ENCODE results near the gene DSG2.
"Not testable (repeated sequence)": the region's sequence is repeated elsewhere in the genome, so short reads cannot be mapped to it uniquely, and the experiment has no call there.

The DSG2 gene

DNA sequence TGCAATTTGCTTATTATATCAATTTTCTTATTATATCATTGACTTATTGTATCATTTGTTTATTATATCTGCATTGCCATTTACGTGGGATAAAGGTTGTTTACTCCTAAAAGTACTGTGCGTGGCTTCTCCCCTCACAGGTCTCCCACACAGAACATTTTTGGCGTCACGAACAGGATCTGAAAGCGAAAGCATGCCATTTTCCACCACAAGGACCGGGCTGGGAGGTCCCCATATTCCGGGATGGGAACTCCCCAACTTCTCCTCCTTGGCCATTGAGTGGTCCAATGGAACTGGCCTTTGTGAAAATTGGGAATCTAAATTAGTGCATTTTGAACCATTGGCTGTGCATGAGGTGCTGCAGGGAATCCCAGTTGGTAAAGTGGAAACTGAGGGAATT is 4.8 kb upstream of the DSG2 start:
- H2AFZ ChIP-seq (ENCODE audit: low read length) = no peak overlapping the region
- H3K36me3 ChIP-seq (ENCODE audit: insufficient read depth, low read length) = no peaks in the 10 kb centered on the region
- no peaks in the 10 kb centered on the region for H3K9me3 ChIP-seq (ENCODE audit: low read length)
- no peak for TF ChIP-seq EZH2 (IDR thresholded peaks at IDR 0.05; ENCODE audit: borderline replicate concordance, low read length)
- TF ChIP-seq, protein P1, sequence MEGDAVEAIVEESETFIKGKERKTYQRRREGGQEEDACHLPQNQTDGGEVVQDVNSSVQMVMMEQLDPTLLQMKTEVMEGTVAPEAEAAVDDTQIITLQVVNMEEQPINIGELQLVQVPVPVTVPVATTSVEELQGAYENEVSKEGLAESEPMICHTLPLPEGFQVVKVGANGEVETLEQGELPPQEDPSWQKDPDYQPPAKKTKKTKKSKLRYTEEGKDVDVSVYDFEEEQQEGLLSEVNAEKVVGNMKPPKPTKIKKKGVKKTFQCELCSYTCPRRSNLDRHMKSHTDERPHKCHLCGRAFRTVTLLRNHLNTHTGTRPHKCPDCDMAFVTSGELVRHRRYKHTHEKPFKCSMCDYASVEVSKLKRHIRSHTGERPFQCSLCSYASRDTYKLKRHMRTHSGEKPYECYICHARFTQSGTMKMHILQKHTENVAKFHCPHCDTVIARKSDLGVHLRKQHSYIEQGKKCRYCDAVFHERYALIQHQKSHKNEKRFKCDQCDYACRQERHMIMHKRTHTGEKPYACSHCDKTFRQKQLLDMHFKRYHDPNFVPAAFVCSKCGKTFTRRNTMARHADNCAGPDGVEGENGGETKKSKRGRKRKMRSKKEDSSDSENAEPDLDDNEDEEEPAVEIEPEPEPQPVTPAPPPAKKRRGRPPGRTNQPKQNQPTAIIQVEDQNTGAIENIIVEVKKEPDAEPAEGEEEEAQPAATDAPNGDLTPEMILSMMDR (IDR thresholded peaks at IDR 0.05; ENCODE audit: low read length) = no peak
- H3K4me3 ChIP-seq (ENCODE audit: low read depth, low read length, poor library complexity, severe bottlenecking) = no peak overlapping the region
- H3K4me2 ChIP-seq (ENCODE audit: low read length) = no peak overlapping the region
- H3K27ac ChIP-seq (ENCODE audit: low read depth, low read length, poor library complexity, severe bottlenecking) = no peak overlapping the region
- no peaks in the 10 kb centered on the region for H3F3A ChIP-seq (ENCODE audit: insufficient read depth, low read length)
- no peaks in the 10 kb centered on the region for H3K9me2 ChIP-seq (ENCODE audit: low read depth, low read length)
- H4K20me1 ChIP-seq (ENCODE audit: insufficient read depth, low read length) = no peaks in the 10 kb centered on the region
- H3K27me3 ChIP-seq (ENCODE audit: insufficient read depth, low read length) = no peaks in the 10 kb centered on the region
- H3K4me1 ChIP-seq (ENCODE audit: insufficient read depth, low read length, severe bottlenecking) = no peaks in the 10 kb centered on the region
- H3K9ac ChIP-seq (ENCODE audit: low read length) = no peak overlapping the region
- H3K79me2 ChIP-seq (ENCODE audit: insufficient read depth, low read length) = no peaks in the 10 kb centered on the region

DNA sequence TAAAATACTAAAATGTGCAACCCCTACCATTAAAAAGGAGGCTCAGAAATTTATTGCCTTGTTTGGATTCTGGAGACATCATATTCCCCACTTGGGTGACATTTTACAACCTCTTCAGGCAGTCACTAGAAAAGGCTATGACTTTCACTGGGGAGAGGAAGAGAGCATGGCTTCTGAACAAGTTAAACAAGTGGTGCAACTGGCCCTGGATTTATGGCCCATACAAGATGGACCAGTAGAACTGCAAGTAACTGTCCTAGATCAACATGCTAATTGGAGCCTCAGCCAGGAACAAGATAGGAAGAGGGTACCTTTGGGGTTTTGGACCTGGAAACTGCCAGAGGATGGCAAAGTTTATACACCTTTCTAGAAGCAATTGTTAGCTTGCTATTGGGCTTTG is 4.0 kb upstream of the DSG2 start:
- Histone ChIP-seq H3K4me3 (ENCODE audit: low read depth, low read length, poor library complexity, severe bottlenecking) (no peak overlapping the region), H3K4me1 (ENCODE audit: insufficient read depth, low read length, severe bottlenecking) (no peaks in the 10 kb centered on the region), H3K9ac (ENCODE audit: low read length) (no peak overlapping the region), H3K79me2 (ENCODE audit: insufficient read depth, low read length) (no peaks in the 10 kb centered on the region), H3K27ac (ENCODE audit: low read depth, low read length, poor library complexity, severe bottlenecking) (no peak overlapping the region), H4K20me1 (ENCODE audit: insufficient read depth, low read length) (no peaks in the 10 kb centered on the region), H3K9me3 (ENCODE audit: low read length) (no peaks in the 10 kb centered on the region), H3F3A (ENCODE audit: insufficient read depth, low read length) (no peaks in the 10 kb centered on the region), H3K36me3 (ENCODE audit: insufficient read depth, low read length) (no peaks in the 10 kb centered on the region), H3K4me2 (ENCODE audit: low read length) (no peak overlapping the region), H2AFZ (ENCODE audit: low read length) (no peak overlapping the region), H3K27me3 (ENCODE audit: insufficient read depth, low read length) (no peaks in the 10 kb centered on the region), H3K9me2 (ENCODE audit: low read depth, low read length) (no peaks in the 10 kb centered on the region)
- TF ChIP-seq, protein P1 (IDR thresholded peaks at IDR 0.05; ENCODE audit: low read length) = no peak
- no peak for TF ChIP-seq EZH2 (IDR thresholded peaks at IDR 0.05; ENCODE audit: borderline replicate concordance, low read length)

DNA sequence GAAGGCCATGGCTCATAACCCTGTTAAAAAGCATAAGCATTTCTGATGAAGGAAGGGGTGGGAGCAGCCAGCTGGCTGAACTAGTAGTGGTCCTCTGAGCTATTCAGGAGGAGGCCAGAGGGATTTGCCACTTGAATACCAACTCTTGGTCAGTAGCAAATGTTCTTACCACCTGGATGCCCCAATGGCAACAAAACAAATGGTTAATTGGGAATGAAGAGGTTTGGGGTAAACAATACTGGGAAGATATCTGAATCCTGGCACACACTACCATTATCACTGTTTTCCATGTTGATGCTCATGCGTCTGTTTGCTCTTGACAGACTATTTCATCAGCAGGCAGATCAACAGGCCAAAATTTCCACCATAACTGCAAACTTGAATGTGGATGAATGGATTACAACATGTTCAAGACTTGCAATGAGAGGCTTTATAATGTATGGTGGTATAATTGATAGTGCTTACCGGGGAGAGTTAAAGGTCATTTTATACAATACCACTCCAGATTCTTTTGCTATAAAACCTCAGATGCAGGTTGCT is 3.2 kb upstream of the DSG2 start:
- not testable (repeated sequence) for H3K36me3 ChIP-seq (ENCODE audit: insufficient read depth, low read length); H2AFZ ChIP-seq (ENCODE audit: low read length); H4K20me1 ChIP-seq (ENCODE audit: insufficient read depth, low read length); H3K9me3 ChIP-seq (ENCODE audit: low read length); H3K4me2 ChIP-seq (ENCODE audit: low read length); H3K27ac ChIP-seq (ENCODE audit: low read depth, low read length, poor library complexity, severe bottlenecking); H3K9ac ChIP-seq (ENCODE audit: low read length); H3K27me3 ChIP-seq (ENCODE audit: insufficient read depth, low read length); H3F3A ChIP-seq (ENCODE audit: insufficient read depth, low read length); H3K9me2 ChIP-seq (ENCODE audit: low read depth, low read length); H3K4me1 ChIP-seq (ENCODE audit: insufficient read depth, low read length, severe bottlenecking); H3K79me2 ChIP-seq (ENCODE audit: insufficient read depth, low read length); H3K4me3 ChIP-seq (ENCODE audit: low read depth, low read length, poor library complexity, severe bottlenecking)

DNA sequence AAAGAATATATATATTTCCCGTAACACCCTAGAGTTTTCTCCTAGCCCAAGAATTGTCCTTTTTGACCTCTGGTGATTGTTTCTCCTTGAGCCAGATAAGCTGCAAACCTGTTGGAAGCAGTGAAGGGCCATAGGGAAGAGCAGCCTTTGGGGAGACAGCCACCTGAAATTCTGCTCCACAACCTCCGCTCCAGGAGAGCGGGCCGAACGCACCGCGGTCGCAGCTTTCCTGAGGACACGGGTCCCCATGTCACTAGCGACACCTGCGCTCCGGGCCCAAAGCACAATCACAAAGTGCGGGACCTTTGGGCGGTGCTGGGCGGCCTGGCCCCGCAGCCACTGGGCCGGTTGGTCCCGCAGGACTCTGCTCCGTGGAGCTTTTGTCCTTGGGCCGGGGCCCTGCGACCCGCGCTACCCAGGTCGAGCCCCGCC is 557 bp upstream of the DSG2 start:
- Histone ChIP-seq H3K4me1 (ENCODE audit: insufficient read depth, low read length, severe bottlenecking) (no peaks in the 10 kb centered on the region), H2AFZ (ENCODE audit: low read length) (no peak overlapping the region), H3K9me3 (ENCODE audit: low read length) (no peaks in the 10 kb centered on the region), H3K27me3 (ENCODE audit: insufficient read depth, low read length) (no peaks in the 10 kb centered on the region), H3K9ac (ENCODE audit: low read length) (no peak overlapping the region), H3K36me3 (ENCODE audit: insufficient read depth, low read length) (no peaks in the 10 kb centered on the region), H3K79me2 (ENCODE audit: insufficient read depth, low read length) (no peaks in the 10 kb centered on the region), H3K9me2 (ENCODE audit: low read depth, low read length) (no peaks in the 10 kb centered on the region), H3F3A (ENCODE audit: insufficient read depth, low read length) (no peaks in the 10 kb centered on the region), H3K4me3 (ENCODE audit: low read depth, low read length, poor library complexity, severe bottlenecking) (no peak overlapping the region), H4K20me1 (ENCODE audit: insufficient read depth, low read length) (no peaks in the 10 kb centered on the region), H3K4me2 (ENCODE audit: low read length) (no peak overlapping the region), H3K27ac (ENCODE audit: low read depth, low read length, poor library complexity, severe bottlenecking) (no peak overlapping the region)
- TF ChIP-seq, protein P1 (IDR thresholded peaks at IDR 0.05; ENCODE audit: low read length) = no peak
- no peak for TF ChIP-seq EZH2 (IDR thresholded peaks at IDR 0.05; ENCODE audit: borderline replicate concordance, low read length)

Data from OCI-LY1 (cell line).